Daoy (cell line): Measurements from ENCODE around the gene OR2J1. TPM values are rescaled to one million over a fixed set of nuclear protein-coding genes. Genes with fewer than 3 reads are reported as not detected.

ENCODE experiments used
- total RNA-seq: library from RNA; depleted of rRNA; stranded (reverse); fragments of >200 nt; shearing (Covaris generic); gene quantifications from 2 replicates; pipeline ENCODE4 v1.2.3, GENCODE V29; 2014; rRNA removed

OR2J1 gene
- total RNA-seq, 1 experiment from 2014 or later, result not detected

Other genes starting within 250 kb of the OR2J1 start
- gene TRIM27, start 175.5 kb upstream of the OR2J1 start, total RNA-seq, result 114 and 117 TPM in 2 replicates
- 0.74 and 2.1 TPM in 2 replicates for gene ZNF311, start 94.2 kb upstream of the OR2J1 start, total RNA-seq
- not detected in 2 replicates for gene OR2W1, start 54.3 kb upstream of the OR2J1 start, total RNA-seq
- not detected in 2 replicates for gene OR2B3, start 12.2 kb upstream of the OR2J1 start, total RNA-seq
- gene OR2J3, start 8.6 kb downstream of the OR2J1 start, total RNA-seq, result not detected in 2 replicates
- gene OR2J2, start 71.4 kb downstream of the OR2J1 start, total RNA-seq, result not detected in 2 replicates
- not detected in 2 replicates for gene OR14J1, start 202.2 kb downstream of the OR2J1 start, total RNA-seq